Adrenal gland (tissue), 5 donors: ENCODE measurements around the gene ANKRD28.

Experiments used
- CTCF ChIP-seq, 6 experiments: fragments of 450-650 bp in 4 of 6; fragments of 200-600 bp in 2 of 6; sonication (generic) in 1 of 6; IDR thresholded peaks; 1 replicate in 5 of 6; 2 replicates in 1 of 6; pipeline versions ENCODE4 v1.5.1 to v1.8.0; 2016 to 2021; ENCODE audit warnings: antibody characterized with exemption in 6 of 6, mild to moderate bottlenecking in 2 of 6, moderate library complexity in 1 of 6
- POLR2A ChIP-seq, 2 donors: fragments of 450-650 bp; IDR thresholded peaks; one replicate each; pipeline ENCODE4 v1.6.1; 2017; ENCODE audit warnings: antibody characterized with exemption in 2 of 2, mild to moderate bottlenecking in 2 of 2, moderate library complexity in 1 of 2
- donor health status: DM: no; HTN: no; CAD: no.

GRCh38 chr3:15755181-15755580 lies 42.6 kb downstream of the ANKRD28 start:
- TF ChIP-seq POLR2A (IDR thresholded peaks at IDR 0.05) (no peak), CTCF (IDR thresholded peaks at IDR 0.05) (no peak)
